Erythroblast (primary cell): ENCODE measurements around the gene PSTK.

Experiments
- GATA1 ChIP-seq: IDR thresholded peaks from 2 replicates; pipeline ENCODE4 v1.6.1; 2011; ENCODE audit warnings: low read depth, mild to moderate bottlenecking, control low read depth, low read length, moderate library complexity
- POLR2A ChIP-seq: IDR thresholded peaks from 2 replicates; pipeline ENCODE4 v1.6.1; 2011; ENCODE audit warnings: mild to moderate bottlenecking, low read length

- peak; percentile 86 for TF ChIP-seq POLR2A
- no peak for TF ChIP-seq GATA1
Observed at GRCh38 chr10:122980209-122981065, at the start of gene PSTK.
